Mesenteric fat pad (tissue), 1 donor: ENCODE data around the gene MYO18B. TPM values are rescaled to one million over a fixed set of nuclear protein-coding genes. Genes with fewer than 3 reads are reported as not detected.
A peak's percentile ranks its signal among the peaks of the same experiment; 100 is the strongest.

Experiments used
- DNase-seq: peaks from one replicate; pipeline ENCODE4 v3.0.0-alpha.2; 2020; ENCODE audit warnings: low spot score
- total RNA-seq: library from RNA; stranded (reverse); fragmentation: NEBNext Ultra II Directional; extraction: Animal tissue kit (Norgen Biotek cat#: 25700); gene quantifications from one replicate; pipeline ENCODE4 v1.2.1, GENCODE V29; 2021
- donor health status: DM: yes; HTN: yes; CAD: no.

The MYO18B gene
- total RNA-seq, 1 donor from 2014 or later: 0.10 TPM

- DNase-seq: no peak
These were observed 75.3 kb downstream of the MYO18B start for GRCh38 chr22:25817092-25817943.

- DNase-seq: no peak
These were observed 76.6 kb downstream of the MYO18B start for GRCh38 chr22:25818541-25818940.

- DNase-seq: peak; percentile 26
These were observed 80.4 kb downstream of the MYO18B start for GRCh38 chr22:25822344-25822743.

GRCh38 chr22:25823276-25823675, 81.3 kb downstream of the MYO18B start:
- DNase-seq: peak; percentile 77

- DNase-seq: peak; percentile 51
These were observed 82.9 kb downstream of the MYO18B start for GRCh38 chr22:25824828-25825423.

GRCh38 chr22:25827415-25827814, 85.4 kb downstream of the MYO18B start:
- DNase-seq: no peak

- DNase-seq: no peak
These were observed 86.4 kb downstream of the MYO18B start for GRCh38 chr22:25828422-25828821.

GRCh38 chr22:25829237-25829636, 87.2 kb downstream of the MYO18B start:
- no peak for DNase-seq

GRCh38 chr22:25829808-25830777, 88.1 kb downstream of the MYO18B start:
- peak; percentile 74 for DNase-seq

GRCh38 chr22:25833091-25833490, 91.1 kb downstream of the MYO18B start:
- peak; percentile 57 for DNase-seq

- DNase-seq: peak; percentile 12
These were observed 91.7 kb downstream of the MYO18B start for GRCh38 chr22:25833676-25834075.

GRCh38 chr22:25834490-25834889, 92.5 kb downstream of the MYO18B start:
- DNase-seq: no peak

GRCh38 chr22:25835348-25835747, 93.4 kb downstream of the MYO18B start:
- peak; percentile 43 for DNase-seq

- peak; percentile 45 for DNase-seq
These were observed 95.4 kb downstream of the MYO18B start for GRCh38 chr22:25837288-25837900.

GRCh38 chr22:25838960-25839741, 97.2 kb downstream of the MYO18B start:
- peak; percentile 67 for DNase-seq

- DNase-seq: peak; percentile 82
These were observed 97.8 kb downstream of the MYO18B start for GRCh38 chr22:25839755-25840154.

- DNase-seq: peak; percentile 69
These were observed 98.2 kb downstream of the MYO18B start for GRCh38 chr22:25840167-25840566.

GRCh38 chr22:25840891-25841290, 98.9 kb downstream of the MYO18B start:
- DNase-seq: peak; percentile 65

- peak; percentile 12 for DNase-seq
These were observed 99.8 kb downstream of the MYO18B start for GRCh38 chr22:25841775-25842174.
